ENCODE measurements around the gene WDR62. TPM values are rescaled to one million over a fixed set of nuclear protein-coding genes. Genes with fewer than 3 reads are reported as not detected.

Gene WDR62
- total RNA-seq, 1 donor from 2014 or later, result 4.6 TPM

DNA sequence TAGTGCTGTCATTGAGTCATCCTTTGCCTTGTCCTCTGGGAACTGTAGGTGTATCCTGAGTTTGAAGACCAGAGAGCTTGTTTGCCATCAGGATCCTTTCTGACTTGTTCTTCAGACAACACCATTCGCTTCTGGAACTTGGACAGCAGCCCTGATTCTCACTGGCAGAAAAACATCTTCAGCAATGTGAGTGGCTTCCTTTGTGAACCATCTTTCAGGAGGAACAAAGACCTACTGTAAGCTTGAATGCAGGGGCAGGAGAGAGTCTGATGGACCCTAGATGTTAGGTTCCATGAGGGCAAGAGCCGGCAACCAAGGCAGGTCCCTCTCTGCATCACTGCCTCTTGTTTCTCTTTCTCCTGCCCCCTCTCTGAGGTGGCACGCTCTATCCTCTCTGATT is 26.7 kb downstream of the WDR62 start:
- Mint-ChIP-seq H3K27me3 (ENCODE audit: unreplicated experiment) (no peaks in the 10 kb centered on the region), H3K4me3 (ENCODE audit: unreplicated experiment) (no peak overlapping the region), H3K36me3 (ENCODE audit: unreplicated experiment) (peaks cover 9% of the 10 kb centered on the region), H3K27ac (ENCODE audit: unreplicated experiment) (no peak overlapping the region), H3K9me3 (ENCODE audit: unreplicated experiment) (no peaks in the 10 kb centered on the region), H3K4me1 (ENCODE audit: unreplicated experiment) (no peaks in the 10 kb centered on the region)
- TF ChIP-seq, protein P1, sequence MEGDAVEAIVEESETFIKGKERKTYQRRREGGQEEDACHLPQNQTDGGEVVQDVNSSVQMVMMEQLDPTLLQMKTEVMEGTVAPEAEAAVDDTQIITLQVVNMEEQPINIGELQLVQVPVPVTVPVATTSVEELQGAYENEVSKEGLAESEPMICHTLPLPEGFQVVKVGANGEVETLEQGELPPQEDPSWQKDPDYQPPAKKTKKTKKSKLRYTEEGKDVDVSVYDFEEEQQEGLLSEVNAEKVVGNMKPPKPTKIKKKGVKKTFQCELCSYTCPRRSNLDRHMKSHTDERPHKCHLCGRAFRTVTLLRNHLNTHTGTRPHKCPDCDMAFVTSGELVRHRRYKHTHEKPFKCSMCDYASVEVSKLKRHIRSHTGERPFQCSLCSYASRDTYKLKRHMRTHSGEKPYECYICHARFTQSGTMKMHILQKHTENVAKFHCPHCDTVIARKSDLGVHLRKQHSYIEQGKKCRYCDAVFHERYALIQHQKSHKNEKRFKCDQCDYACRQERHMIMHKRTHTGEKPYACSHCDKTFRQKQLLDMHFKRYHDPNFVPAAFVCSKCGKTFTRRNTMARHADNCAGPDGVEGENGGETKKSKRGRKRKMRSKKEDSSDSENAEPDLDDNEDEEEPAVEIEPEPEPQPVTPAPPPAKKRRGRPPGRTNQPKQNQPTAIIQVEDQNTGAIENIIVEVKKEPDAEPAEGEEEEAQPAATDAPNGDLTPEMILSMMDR (IDR thresholded peaks at IDR 0.05), result no peak
- DNase-seq (ENCODE audit: extremely low spot score, unreplicated experiment), result no peak

DNA sequence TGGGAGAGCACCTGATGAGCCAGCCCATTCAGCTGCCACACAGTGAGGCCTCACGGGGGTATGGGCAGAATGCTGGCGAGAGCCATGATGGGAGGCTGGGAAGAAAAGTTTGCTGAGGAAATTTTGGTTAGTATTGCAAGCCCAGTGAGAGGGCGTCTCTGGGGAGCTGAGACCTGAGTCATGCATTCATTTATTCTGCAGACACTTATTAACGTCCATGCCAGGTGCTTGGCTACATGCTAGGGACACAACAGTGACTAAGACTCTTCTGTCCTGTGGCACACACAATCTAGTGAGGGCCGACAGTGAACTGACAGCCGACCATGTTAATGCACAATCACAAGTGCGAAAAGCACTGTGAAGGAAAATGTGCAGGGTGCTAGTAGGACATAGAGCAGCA is 27.2 kb downstream of the WDR62 start:
- Mint-ChIP-seq H3K27ac (ENCODE audit: unreplicated experiment) (no peak overlapping the region), H3K36me3 (ENCODE audit: unreplicated experiment) (peaks cover 9% of the 10 kb centered on the region), H3K4me1 (ENCODE audit: unreplicated experiment) (no peaks in the 10 kb centered on the region), H3K9me3 (ENCODE audit: unreplicated experiment) (no peaks in the 10 kb centered on the region), H3K4me3 (ENCODE audit: unreplicated experiment) (no peak overlapping the region), H3K27me3 (ENCODE audit: unreplicated experiment) (no peaks in the 10 kb centered on the region)
- TF ChIP-seq, protein P1 (IDR thresholded peaks at IDR 0.05), result no peak
- no peak for DNase-seq (ENCODE audit: extremely low spot score, unreplicated experiment)

DNA sequence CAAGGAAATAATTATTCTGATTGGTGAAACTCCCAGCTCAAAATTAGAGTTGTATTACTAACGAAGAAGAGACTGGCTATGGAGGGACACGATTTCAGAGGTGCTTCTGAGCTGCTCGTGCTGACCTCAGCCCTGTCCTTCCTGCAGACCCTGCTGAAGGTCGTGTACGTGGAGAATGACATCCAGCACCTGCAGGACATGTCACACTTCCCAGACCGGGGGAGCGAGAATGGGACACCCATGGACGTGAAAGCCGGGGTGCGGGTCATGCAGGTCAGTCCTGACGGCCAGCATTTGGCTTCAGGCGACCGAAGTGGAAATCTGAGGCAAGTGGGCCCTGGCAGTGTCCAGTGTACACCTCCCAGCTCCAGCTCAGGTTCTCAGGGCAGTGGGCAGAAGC is 28.2 kb downstream of the WDR62 start:
- H3K36me3 Mint-ChIP-seq (ENCODE audit: unreplicated experiment), result peaks cover 9% of the 10 kb centered on the region
- DNase-seq (ENCODE audit: extremely low spot score, unreplicated experiment), result no peak
- no peaks in the 10 kb centered on the region for H3K9me3 Mint-ChIP-seq (ENCODE audit: unreplicated experiment)
- TF ChIP-seq, protein P1 (IDR thresholded peaks at IDR 0.05), result no peak
- H3K4me1 Mint-ChIP-seq (ENCODE audit: unreplicated experiment), result no peaks in the 10 kb centered on the region
- H3K27me3 Mint-ChIP-seq (ENCODE audit: unreplicated experiment), result no peaks in the 10 kb centered on the region
- H3K4me3 Mint-ChIP-seq (ENCODE audit: unreplicated experiment), result no peak overlapping the region
- no peak overlapping the region for H3K27ac Mint-ChIP-seq (ENCODE audit: unreplicated experiment)

DNA sequence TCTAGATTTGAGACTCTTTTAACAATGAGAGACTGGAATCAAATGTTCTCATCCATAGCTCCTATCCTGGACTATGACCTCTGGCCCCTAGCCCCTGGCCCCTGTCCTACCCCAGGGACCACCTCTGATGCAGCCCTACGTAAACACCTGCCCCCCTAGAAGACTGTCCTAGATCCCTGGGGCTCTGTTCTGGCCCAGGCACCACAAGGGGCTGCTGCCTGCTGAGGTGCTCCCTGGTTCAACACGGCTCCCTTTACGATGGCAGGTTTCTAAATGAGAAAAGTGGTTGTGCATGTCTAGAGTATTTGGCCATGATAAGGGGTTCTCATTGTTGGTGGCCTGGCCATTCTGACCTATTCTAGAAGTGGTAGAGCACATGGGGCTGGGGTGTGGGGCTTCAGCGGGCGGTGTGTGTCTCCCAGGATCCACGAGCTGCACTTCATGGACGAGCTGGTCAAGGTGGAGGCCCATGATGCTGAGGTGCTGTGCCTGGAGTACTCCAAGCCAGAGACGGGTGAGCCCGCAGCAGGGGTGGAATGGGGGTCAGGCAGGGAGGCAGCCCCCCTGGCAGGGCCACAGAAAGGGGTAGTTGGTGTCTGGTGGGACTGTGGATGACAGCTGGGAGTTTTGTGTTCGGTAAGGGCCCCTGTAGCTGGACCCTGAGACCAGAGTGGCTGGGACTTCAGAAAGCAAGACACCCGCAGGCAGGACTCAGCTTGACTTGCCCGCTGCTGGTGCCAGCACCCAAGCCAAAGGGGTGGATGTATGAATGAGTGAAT is 29.7 kb downstream of the WDR62 start:
- Mint-ChIP-seq H3K9me3 (ENCODE audit: unreplicated experiment) (no peaks in the 10 kb centered on the region), H3K4me3 (ENCODE audit: unreplicated experiment) (no peak overlapping the region), H3K27ac (ENCODE audit: unreplicated experiment) (no peak overlapping the region), H3K36me3 (ENCODE audit: unreplicated experiment) (peaks cover 12% of the 10 kb centered on the region), H3K27me3 (ENCODE audit: unreplicated experiment) (no peaks in the 10 kb centered on the region), H3K4me1 (ENCODE audit: unreplicated experiment) (no peaks in the 10 kb centered on the region)
- TF ChIP-seq, protein P1 (IDR thresholded peaks at IDR 0.05), result no peak
- DNase-seq (ENCODE audit: extremely low spot score, unreplicated experiment), result no peak

DNA sequence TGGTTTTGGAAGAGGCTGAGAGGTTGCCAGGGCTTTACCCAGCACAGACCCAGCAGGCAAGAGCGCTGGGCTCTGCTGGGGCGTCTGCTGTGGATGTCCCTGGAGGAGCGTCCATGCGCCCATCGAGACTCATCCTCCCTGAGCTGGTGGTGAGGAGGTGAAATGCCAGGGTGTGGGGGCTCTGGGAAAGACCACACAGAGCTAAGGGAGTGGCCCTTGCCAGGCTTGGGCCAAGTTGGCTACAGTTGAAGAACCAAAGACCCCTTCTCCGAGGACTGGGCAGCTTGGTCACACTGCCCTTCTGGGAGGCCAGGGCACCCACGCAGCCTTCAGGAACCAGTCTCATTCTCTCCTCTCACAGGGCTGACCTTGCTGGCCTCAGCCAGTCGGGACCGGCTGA is 31.6 kb downstream of the WDR62 start:
- no peak overlapping the region for H3K27ac Mint-ChIP-seq (ENCODE audit: unreplicated experiment)
- no peaks in the 10 kb centered on the region for H3K9me3 Mint-ChIP-seq (ENCODE audit: unreplicated experiment)
- H3K4me1 Mint-ChIP-seq (ENCODE audit: unreplicated experiment), result no peaks in the 10 kb centered on the region
- H3K4me3 Mint-ChIP-seq (ENCODE audit: unreplicated experiment), result no peak overlapping the region
- TF ChIP-seq, protein P1 (IDR thresholded peaks at IDR 0.05), result no peak
- peaks cover 9% of the 10 kb centered on the region for H3K36me3 Mint-ChIP-seq (ENCODE audit: unreplicated experiment)
- H3K27me3 Mint-ChIP-seq (ENCODE audit: unreplicated experiment), result no peaks in the 10 kb centered on the region
- no peak for DNase-seq (ENCODE audit: extremely low spot score, unreplicated experiment)

Data from osteocyte (in vitro differentiated cells).